Embryonic facial prominence (tissue), 1 donor: ENCODE data around the gene TMEM207.

Experiments
- DNase-seq: peaks from one replicate; pipeline ENCODE4 v3.0.0-alpha.2; 2016; ENCODE audit errors: extremely low spot score

Gene TMEM207

GRCh38 chr3:190385731-190386688 lies 63.7 kb downstream of the TMEM207 start:
- no peak for DNase-seq

GRCh38 chr3:190384309-190384756 lies 65.4 kb downstream of the TMEM207 start:
- DNase-seq: no peak

GRCh38 chr3:190382082-190382481 lies 67.6 kb downstream of the TMEM207 start:
- no peak for DNase-seq

GRCh38 chr3:190381441-190381840 lies 68.3 kb downstream of the TMEM207 start:
- no peak for DNase-seq

- no peak for DNase-seq
Measured at GRCh38 chr3:190380184-190380583, 69.5 kb downstream of the TMEM207 start.
